Measurements from ENCODE around the gene SZRD1.

Gene SZRD1

GRCh38 chr1:16367968-16368890, 1.2 kb downstream of the SZRD1 start:
- no peak for DNase-seq

- DNase-seq: no peak
These were observed 2.8 kb downstream of the SZRD1 start for GRCh38 chr1:16369821-16370220.

GRCh38 chr1:16371725-16372124, 4.7 kb downstream of the SZRD1 start:
- DNase-seq: no peak

- no peak for DNase-seq
These were observed 5.7 kb downstream of the SZRD1 start for GRCh38 chr1:16372535-16373285.

GRCh38 chr1:16374266-16374665, 7.2 kb downstream of the SZRD1 start:
- DNase-seq: no peak

- no peak for DNase-seq
These were observed 8.7 kb downstream of the SZRD1 start for GRCh38 chr1:16375521-16376340.

- no peak for DNase-seq
These were observed 9.9 kb downstream of the SZRD1 start for GRCh38 chr1:16376971-16377370.

GRCh38 chr1:16378443-16378842, 11.4 kb downstream of the SZRD1 start:
- DNase-seq: no peak

- no peak for DNase-seq
These were observed 13.8 kb downstream of the SZRD1 start for GRCh38 chr1:16380868-16381267.

GRCh38 chr1:16383888-16384287, 16.8 kb downstream of the SZRD1 start:
- no peak for DNase-seq

- DNase-seq: no peak
These were observed 18.8 kb downstream of the SZRD1 start for GRCh38 chr1:16385659-16386453.

GRCh38 chr1:16386454-16387113, 19.5 kb downstream of the SZRD1 start:
- DNase-seq: no peak

- no peak for DNase-seq
These were observed 20.5 kb downstream of the SZRD1 start for GRCh38 chr1:16387201-16388188.

- DNase-seq: no peak
These were observed 24.4 kb downstream of the SZRD1 start for GRCh38 chr1:16391411-16391810.

GRCh38 chr1:16392740-16393569, 25.9 kb downstream of the SZRD1 start:
- no peak for DNase-seq

- DNase-seq: no peak
These were observed 26.8 kb downstream of the SZRD1 start for GRCh38 chr1:16393570-16394521.

GRCh38 chr1:16394977-16395376, 27.9 kb downstream of the SZRD1 start:
- DNase-seq: no peak

- no peak for DNase-seq
These were observed 29.5 kb downstream of the SZRD1 start for GRCh38 chr1:16396591-16396990.

Measured in activated naive CD4-positive, alpha-beta T cell treated with anti-CD3 and anti-CD28 coated beads, Interleukin-2, amount 50 U/mL, for 16 hours (primary cell).